ENCODE data around the gene VSTM2L.

The VSTM2L gene

DNA sequence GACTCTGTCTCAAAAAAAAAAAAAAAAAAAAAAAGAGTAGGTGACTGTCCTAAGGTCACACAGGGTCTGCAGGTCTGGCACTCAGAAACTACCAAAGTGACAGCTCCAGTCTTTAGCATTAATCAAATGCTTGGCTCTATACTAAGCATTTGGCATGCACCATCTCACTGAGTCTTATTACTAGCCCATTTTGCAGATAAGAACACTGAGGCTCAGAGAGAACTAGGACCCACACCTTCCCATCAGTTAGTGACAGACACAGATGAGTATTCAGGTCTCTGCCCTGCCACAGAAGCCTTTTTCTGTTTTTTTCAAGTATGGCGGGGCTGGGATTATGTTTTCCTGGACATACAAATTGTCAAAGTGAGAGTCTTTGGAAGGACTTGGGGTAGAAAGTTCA, 23.1 kb upstream of the VSTM2L start:
- no peak for DNase-seq

DNA sequence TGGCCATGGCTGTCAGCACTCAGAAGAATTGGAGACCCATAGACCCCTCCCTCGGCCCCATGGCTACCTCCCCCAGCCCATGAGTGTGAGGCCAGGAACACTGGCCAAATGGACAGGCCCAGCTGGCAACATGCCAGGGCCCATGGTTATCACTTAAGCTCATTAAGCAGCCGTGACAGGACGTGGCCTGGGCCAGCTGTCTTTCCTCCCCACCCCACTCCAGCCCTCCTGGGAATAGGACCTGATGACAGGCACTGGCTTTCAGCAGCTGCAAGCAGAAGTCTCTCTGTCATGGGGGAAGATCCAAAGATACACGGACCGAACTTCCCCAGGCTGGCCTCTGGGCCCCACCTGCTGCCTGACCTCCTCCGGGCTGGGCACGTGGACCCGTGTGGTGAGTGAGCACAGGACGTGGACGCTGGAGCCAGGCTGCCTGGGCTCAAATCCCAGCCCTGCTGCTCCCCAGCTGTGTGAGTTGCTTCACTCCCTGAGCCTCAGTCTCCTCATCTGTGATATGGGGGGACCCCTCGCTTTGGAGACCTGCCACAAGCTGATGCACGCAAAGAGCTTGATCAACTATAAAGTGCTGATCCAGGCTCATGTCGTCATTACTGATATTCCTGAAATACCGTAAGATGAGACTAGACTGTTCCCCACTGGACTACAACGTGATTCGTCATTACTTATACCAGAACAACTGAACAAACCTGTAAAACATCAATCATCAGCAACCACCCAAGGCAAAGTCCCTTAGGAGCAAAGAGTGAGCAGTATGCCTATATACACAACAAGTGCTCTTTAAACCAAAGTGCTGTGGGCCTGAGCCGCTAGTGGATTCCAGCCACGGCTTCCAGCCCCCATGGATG, 22.0 kb upstream of the VSTM2L start:
- peak; percentile 15 for DNase-seq

DNA sequence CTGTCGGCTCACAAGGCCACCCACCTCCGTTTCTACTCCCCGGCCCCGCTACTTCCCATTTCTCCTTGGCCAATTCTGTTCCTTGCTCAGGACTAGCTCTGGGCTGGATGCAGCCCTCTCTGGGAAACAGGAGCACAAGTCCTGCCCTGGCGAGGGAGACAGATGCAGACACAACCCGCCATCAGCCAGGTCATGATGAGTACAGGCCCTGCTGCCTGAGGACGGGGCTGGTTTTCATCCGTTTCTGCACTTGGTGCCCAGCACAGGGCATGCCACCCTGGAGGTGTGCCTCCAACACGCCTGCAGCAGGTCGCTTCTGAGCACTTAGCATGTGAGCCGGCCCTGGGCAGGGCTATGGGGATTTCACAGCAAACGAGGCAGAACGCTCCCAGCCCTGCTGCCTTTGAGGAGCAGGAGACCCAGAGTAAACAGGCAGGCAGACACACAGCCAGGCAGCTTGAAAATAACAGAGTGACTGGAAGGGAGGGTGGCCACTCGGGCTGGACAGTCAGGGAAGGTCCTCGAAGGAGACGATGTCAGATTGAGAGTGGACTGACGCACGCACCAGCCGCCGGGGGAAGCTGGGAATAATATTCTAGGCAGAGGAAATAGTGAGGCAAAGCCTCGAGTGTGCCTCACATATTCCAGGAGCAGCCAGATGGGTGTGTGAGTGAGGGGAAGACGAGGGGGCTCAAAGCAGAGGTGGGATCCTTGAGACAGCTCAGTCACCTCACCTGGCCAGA, 21.2 kb upstream of the VSTM2L start:
- DNase-seq: no peak

DNA sequence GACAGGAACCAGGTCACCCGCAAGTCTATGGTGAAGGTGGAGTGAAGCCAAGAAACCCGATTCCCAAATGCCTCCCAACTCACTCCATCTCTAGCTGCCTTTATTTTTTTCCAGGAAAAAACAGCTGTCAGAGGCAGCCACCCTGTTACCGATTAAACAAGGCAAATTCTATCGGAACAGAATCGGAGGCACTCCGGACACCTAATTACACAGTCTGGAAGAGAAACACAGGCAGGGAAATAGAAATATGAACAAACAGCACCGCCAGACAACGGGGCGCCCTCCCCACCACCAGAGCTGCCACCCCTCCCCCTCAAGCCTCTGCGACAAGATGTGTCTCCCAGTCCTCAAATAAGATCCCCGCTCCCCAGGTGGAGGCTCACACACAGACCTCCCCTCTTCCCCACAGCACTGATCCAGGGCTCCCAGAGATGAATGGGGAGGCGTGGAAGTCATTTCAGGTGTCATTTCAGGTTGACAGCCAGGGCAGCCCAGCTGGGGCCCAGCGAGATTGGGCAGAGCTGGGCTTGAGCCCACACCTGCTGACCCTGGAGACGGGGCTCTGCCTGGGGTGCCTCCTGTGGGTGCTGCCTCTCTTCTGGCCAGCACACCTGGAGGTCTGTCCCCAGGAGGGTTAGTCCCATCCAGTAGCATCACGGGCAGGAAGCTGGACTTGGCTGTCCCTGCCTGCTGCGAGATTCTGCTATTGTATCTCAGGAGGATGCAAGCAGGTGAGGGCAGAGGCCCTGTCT, 19.8 kb upstream of the VSTM2L start:
- DNase-seq: no peak

DNA sequence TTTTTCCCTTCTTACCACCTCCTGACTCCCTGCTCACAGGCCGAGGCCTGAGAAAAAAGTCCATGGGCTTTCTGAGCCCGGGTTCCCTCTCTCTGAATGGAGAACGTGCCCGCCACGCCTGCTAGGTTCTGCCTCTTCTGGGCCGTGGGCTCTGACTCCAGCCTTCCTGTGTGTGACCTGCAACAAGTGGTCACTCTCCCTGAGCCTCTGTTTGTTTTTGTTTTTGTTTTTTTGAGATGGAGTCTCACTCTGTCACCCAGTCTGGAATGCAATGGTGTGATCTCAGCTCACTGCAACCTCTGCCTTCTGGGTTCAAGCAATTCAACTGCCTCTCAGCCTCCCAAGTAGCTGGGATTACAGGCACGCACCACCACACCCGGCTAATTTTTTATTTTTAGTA, 17.9 kb upstream of the VSTM2L start:
- DNase-seq: no peak

DNA sequence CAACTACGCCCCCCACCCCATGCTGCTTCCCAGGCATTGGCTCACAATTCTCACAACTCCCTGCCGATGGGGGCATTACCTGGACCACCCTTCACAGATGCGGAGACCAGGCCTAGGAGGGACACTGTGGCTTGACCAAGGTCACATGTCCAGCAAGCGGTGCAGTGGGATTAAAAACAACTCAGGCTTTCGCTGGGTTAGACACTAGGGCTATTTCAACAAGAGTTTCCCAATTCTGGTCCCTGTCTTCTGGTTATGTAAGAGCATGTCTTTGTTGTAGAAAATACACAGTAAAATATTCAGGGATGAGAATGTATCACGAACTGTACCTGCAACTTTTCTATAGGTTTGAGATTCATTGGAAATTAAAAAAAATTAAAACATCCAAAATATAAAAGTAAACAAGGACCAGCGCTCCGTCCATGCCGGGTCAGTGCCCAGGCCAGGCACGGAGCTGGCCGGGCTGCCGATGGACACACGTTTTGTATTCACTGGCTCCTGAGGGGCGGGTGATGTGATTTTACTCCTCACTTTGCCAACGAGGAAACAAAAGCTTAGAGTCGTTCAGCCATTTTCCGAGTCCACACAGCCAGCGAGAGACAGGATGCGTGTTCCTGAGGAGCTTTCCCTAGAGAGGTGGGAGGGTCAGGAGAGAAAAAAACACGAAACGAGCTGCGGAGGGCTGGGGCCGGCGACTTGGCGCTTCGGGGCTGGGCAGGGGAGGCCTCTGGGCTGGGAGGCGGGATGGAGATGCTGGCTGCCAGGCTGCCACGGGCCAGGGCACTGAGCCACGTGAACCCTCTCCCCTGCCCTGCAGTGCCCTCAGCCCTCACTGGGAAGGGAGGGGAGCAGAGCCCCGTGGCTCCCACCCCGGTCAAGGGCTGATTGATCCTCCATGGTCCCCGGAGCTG, 17.1 kb upstream of the VSTM2L start:
- no peak for DNase-seq

DNA sequence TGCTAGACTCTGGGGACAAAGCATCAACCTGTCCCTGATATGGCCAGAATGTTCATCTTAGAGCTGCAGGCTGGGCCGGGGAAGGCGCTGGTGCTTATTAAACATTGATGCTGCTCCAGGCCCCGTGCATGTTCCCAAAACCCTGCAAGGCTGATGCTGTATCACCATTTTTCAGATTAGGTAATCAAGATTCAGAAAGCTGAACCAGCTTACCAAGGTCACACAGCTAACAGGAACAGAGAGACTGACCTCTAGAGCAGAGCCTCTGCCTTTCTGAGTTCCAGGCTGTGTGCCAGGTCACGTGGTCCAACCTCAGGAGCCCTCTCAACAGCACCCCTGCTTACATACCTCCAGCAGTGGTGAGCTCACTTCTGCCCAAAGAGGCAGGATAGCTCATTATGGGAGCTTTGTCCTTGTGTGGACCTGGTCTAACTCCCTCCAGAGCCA, 16.1 kb upstream of the VSTM2L start:
- no peak for DNase-seq

DNA sequence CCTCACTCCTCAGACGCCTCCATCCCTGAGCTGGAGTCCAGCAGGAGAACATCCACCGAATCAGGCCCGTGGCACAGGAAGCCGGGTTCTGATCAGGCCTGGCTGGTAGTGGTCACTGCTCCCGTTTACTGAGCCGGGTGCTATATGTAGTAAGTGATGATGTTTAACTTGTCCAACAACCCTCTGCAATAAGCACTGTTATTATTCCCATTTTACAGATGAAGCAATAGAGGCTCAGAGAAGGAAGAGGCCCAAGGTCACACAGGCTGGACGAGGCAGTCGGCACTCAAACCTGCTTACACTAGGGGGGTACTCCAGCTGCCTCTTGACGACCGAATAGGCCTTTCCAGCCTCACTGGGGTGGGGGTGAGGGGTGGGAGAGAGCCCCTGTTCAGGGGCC, 14.3 kb upstream of the VSTM2L start:
- no peak for DNase-seq

DNA sequence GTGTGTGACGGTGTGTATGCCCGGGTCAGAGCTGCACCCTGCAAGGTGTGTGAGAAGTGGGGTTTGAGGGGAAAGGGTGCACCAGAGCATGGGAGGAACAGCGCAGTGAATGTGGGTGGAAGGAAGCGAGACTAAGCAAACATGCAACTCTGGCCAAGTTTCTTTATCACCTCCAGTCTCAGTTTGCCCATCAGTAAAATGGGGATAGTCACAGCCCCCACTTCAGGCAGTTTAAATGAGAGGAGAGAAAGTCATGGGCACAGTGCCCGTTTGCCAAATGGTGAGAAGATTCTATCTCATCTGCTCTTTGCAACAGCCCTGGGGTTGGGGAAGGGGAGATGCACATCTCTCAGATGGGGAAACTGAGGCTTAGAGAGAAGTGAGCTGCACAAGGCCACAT, 12.8 kb upstream of the VSTM2L start:
- DNase-seq: no peak

DNA sequence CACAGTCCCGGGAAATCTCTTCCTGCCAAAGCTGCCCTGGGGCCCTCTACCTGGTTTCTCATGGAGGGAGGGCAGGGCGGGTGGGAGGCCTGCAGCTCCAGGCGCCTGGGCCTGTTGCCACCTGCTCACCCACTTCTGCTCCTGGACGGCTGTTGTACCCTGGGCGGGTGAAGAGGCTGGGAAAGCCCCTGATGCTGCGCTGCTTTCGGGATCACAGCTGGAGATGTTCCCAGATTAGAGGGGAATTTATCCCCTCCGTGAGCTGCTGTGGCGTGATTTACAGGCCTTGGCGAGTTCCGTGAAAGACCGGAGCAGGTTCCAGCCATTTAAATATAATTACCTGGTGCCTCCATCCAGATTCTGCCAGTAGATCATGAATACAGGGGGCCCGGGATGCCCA, 12.3 kb upstream of the VSTM2L start:
- no peak for DNase-seq

DNA sequence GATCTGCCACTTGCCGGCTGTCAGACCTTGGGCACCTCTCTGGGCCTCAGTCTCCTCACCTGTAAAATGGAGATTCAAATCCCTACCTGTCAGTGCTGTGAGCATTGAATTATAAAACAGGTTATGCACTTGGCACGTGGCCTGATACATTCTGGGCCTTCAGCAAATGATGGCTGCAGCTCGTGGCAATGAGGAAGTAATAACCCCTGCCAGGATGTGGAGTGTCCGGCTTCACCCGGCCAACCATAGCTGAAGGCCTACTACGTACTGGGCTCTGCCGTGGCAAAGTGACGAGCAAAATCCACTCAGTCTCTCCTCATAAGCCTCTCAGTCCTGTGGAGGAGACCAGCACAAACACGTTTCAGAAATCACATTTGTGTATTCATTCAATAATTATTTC, 10.9 kb upstream of the VSTM2L start:
- no peak for DNase-seq

DNA sequence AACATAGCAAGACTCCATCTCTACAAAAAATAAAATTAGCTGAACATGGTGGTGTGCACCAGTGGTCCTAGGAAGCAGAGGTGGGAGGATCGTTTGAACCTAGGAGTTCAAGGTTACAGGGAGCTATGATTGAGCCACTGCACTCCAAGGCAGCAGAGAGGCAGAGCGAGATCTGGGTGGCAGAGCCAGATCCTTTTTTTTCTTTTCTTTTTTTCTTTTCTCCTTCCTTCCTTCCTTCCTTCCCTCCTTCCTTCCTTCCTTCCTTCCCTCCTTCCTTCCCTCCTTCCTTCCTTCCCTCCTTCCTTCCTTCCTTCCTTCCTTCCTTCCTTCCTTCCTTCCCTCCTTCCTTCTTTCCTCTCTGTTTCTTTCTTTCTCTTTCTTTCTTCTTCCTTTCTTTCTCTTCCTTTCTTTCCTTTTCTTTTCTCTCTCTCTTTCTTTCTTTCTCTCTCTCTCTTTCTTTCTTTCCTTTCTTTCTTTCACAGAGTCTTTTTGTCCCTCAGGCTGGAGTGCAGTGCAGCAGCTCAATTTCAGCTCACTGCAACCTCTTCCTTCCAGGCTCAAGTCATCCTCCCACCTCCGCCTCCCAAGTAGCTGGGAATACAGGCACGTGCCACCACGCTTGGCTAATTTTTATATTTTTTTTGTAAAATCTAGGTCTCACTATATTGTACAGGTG, 9.2 kb upstream of the VSTM2L start:
- no peak for DNase-seq

DNA sequence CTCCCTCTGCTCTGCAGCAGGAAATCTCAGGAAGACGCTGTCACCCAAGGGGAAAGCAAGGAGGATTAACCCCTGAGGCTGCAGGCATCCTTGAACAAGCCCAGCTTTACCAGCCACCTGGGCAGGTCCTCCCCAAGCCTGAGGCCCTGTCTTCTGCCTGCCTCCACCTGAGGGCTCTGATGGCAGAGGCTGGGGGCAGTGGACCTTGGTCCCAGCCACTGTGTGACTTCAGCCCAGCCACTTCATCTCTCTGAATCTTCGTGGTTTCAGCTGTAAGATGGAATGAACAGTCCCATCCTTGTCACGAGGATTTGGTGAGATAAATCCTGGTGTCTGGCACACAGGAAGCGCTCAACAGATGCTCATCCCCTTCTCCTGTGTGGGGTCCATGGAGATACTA, 8.5 kb upstream of the VSTM2L start:
- DNase-seq: no peak

DNA sequence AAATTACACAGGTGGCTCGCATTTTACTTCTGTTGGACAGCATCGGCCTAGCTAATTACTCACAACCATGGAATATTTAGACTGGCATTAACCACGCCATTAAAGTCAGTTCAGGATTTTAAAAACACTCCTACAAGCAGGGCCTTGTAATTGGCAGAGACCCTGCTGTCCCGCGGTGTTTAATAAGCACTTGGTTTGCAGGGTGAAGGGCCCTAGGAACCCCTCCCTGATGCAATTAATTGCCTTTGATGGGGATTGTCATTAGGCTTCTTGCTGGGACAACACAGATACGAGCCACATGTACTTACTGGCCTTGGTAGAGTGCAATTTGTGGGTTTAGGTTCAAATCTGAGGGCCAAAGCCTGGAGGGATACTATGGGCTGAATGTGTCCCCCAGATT, 7.8 kb upstream of the VSTM2L start:
- DNase-seq: no peak

DNA sequence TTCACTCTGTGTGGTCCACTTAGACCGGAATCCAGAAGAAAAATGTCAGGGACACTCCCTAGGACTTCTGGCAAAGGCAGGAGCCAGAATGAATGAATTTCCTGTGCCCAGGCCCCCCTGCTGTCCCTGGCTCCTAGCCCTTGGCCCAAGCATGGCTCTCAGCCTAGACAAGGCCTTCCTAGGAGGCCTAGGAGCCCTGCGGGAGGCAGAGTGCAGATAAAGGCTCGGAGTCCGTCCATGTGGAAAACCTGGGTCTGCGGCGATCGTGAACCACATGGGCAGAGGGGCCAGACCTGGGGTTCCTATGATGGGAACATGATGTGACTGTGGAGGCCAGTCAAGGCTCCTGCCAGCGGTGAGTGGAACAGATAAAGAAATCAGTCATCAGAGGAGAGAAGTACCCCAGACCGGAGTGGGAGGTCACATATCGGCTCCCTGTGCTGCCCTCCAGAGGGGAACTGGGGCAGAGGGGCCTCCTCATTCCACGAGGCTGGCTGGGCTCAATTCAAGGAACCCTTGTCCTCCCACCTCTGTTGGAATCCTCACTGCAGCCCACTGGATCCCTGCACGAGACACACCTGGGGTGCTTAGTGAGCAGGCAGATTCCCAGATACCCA, 5.9 kb upstream of the VSTM2L start:
- DNase-seq: peak; percentile 50

DNA sequence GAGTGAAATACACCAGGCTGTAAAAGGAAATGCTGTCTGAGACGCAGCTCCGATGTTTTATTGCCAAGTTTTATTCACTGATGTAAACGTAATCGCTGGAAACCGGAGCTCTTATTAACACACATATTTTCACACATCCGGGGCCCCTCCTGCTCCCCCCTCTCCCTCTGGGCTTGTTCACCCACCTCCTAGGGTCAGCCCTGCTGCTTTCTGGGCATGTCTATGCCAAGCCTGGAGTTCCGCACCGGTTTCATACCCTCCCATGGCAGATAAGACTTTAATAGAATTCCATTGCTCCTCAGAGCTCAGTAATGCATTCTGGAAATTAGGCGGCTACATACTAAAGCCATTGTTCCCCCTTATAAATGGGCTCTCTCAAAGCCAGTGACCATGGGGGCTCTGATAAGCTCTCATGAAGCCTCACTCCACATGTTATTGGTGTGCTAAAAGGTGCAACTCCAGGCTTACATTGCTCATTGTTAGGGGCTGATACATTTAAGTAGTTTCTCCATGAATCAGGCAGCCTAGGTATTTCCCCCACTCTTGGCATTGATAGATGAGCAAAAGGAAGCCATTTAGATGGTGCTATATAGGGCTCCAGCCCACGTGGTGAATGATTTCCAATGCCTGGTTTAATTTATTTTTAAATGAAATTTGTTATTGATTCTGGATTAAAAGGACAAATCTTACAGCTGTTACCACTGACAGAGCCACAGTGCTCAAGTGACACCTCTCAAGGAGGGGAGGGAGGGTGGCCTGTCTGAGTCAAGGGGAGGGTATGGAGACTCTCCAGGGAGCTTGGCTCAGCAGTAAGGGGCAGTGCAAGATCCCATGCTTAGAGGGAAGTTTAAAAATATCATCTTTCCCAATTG, 4.5 kb upstream of the VSTM2L start:
- DNase-seq: peak; percentile 50

DNA sequence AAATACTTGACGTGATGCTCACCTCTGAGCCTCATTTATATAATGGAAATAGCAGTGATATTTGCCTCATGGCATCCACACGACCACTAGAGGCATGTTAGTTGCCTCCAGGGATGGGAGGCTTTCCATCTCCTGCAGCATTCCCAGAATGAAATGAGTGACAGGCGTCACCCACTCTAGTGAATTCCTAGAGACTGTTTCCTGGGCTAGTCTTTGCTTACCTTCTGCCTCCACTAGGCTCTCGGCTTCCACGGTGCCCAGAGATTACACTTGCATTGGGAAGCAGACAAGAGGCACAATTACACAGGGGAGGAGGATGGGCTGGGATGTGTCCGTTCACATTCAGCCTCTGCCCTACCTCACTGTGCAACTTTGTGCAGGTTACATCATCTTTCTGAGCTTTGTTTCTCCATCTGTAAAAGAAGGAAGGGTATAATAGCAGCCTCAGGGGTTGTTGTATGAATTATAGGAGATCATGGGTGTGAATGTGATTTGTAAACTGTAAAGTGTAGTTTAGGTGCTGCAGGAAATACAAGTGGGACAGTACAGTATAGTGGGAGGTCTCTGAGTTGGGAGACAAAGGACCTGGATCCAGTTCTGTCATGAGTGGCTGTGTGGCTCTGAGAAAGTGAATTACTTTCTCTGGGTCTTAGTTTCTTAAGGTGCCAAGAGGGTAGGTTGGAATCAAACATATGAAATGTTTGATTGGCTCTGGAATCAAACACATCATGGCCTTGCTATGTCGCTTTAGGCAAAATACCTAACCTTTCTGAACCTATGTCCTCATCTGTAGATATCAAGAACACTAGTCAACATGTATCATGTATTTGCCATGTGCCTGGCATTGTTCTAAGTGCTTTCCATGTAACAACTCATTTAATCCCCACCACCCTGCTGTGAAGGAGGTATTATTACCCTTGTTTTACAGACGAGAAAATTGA, 3.6 kb upstream of the VSTM2L start:
- DNase-seq: no peak

DNA sequence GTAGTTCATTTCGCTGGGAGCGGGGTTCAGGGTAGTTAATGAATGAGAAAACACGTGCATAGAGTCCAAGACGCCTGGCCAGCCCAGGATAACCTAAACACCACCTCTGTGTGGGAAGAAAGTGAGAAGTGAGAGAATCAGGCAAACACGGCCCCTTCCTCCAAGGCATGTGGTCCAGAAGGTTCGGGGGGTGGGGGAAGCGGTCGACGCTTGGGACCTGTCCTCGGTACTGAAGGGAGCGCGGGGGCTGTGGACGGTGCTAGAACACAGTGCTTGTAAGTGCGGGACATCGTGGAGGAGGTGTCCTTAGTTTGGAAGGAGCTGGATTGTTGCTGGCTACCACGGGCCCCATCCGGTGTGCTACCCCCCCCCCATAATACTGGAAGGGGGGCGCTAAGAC, 1.7 kb upstream of the VSTM2L start:
- DNase-seq: peak; percentile 10

Measured in fibroblast of upper back skin (primary cell).